NB4 (cell line): ENCODE measurements around the gene ZNF557.

Source experiments
- DNase-seq: peaks from one replicate; pipeline ENCODE4 v3.0.0; 2010; ENCODE audit warnings: low read depth
- H3K4me3 ChIP-seq: one replicate; pipeline ENCODE4 v1.5.1; 2011; ENCODE audit warnings: mild to moderate bottlenecking, low read depth, low read length, moderate library complexity
- CTCF ChIP-seq: IDR thresholded peaks from one replicate; pipeline ENCODE4 v1.5.1; 2012; ENCODE audit warnings: low read depth, low read length
- MAX ChIP-seq: IDR thresholded peaks from 2 replicates; pipeline ENCODE4 v1.6.1; 2011; ENCODE audit warnings: low read depth, low read length
- MYC ChIP-seq: IDR thresholded peaks from 2 replicates; pipeline ENCODE4 v1.6.1; 2011; ENCODE audit warnings: low read depth, low read length
- POLR2A ChIP-seq: IDR thresholded peaks from 2 replicates; pipeline ENCODE4 v1.6.1; 2011; ENCODE audit warnings: mild to moderate bottlenecking; ENCODE audit not compliant: insufficient read length; ENCODE audit errors: extremely low read depth

The ZNF557 gene

GRCh38 chr19:7074705-7075282 is 5.3 kb downstream of the ZNF557 start:
- DNase-seq: no peak
- TF ChIP-seq POLR2A (no peak), MAX (no peak), MYC (no peak), CTCF (no peak)
- no peak overlapping the region for H3K4me3 ChIP-seq

- no peak overlapping the region for H3K4me3 ChIP-seq
- DNase-seq: no peak
- no peak for TF ChIP-seq POLR2A
- no peak for TF ChIP-seq MAX
- no peak for TF ChIP-seq MYC
- TF ChIP-seq CTCF: no peak
Measured at GRCh38 chr19:7076151-7076550, 6.6 kb downstream of the ZNF557 start.

GRCh38 chr19:7078008-7078407 is 8.5 kb downstream of the ZNF557 start:
- no peak overlapping the region for H3K4me3 ChIP-seq

GRCh38 chr19:7083076-7083956 is 13.8 kb downstream of the ZNF557 start:
- no peak for TF ChIP-seq MYC
- peak; percentile 37 for DNase-seq
- H3K4me3 ChIP-seq: no peak overlapping the region

More at GRCh38 chr19:7078008-7078407, 8.5 kb downstream of the ZNF557 start:
- TF ChIP-seq MYC: no peak
- TF ChIP-seq POLR2A: no peak
- TF ChIP-seq CTCF: no peak
- no peak for TF ChIP-seq MAX
- DNase-seq: peak; percentile 9

- no peak for DNase-seq
- TF ChIP-seq MYC: no peak
- TF ChIP-seq CTCF: no peak
- TF ChIP-seq POLR2A: no peak
- no peak for TF ChIP-seq MAX
- H3K4me3 ChIP-seq: no peak overlapping the region
Measured at GRCh38 chr19:7088999-7089398, 19.5 kb downstream of the ZNF557 start.

GRCh38 chr19:7098096-7098495 is 28.6 kb downstream of the ZNF557 start:
- DNase-seq: peak; percentile 14
- TF ChIP-seq MAX (no peak), POLR2A (no peak), CTCF (no peak), MYC (no peak)
- peak overlapping the region; percentile 71 for H3K4me3 ChIP-seq
